Activated CD4-positive, alpha-beta T cell treated with anti-CD3 and anti-CD28 coated beads, Interleukin-10, Interleukin-2, amounts not matched to agents 100 ng/mL and 50 ng/mL, durations not matched to agents 16 hours and 8 hours (primary cell): Measurements from ENCODE around the gene MYH9.
"Not testable (repeated sequence)": the region's sequence is repeated elsewhere in the genome, so short reads cannot be mapped to it uniquely, and the experiment has no call there.

Experiments
- DNase-seq: peaks from one replicate; pipeline ENCODE4 v3.0.0-alpha.2; 2020

The MYH9 gene

GRCh38 chr22:36413022-36413775 lies 25.4 kb upstream of the MYH9 start:
- DNase-seq = no peak

DNA sequence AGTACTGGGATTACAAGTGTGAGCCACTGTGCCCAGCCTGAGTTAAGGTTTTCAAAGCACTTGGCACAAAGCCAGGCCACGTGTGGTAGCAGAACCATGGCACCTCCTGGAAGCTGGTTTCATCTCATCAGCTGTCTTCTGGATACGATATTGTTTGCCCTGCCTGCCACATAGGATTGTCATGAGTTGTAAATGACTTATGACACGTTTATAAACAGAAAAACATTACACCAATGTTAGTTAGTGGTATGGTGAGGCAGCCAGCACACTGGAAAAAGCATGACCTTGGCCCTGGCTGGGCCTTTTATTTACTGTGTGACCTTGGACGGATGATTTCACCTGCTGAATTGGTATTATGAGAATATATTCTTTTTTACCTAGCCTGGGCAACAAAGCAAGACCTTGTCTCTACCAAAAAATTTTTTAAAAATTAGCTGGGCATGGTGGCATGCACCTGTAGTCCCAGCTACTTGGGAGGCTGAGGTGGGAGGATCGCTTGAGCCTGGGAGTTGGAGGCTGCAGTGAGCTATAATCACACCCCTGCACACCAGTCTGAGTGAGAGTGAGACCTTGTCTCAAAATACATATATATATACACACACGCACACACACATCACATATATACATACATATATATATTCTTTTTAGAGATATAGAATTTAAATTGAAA lies 24.0 kb upstream of the MYH9 start:
- DNase-seq = peak; percentile 65

GRCh38 chr22:36409911-36410756 lies 22.4 kb upstream of the MYH9 start:
- peak; percentile 65 for DNase-seq

- DNase-seq = not testable (repeated sequence)
Observed at GRCh38 chr22:36409554-36409910, 21.8 kb upstream of the MYH9 start.

- DNase-seq = no peak
Observed at GRCh38 chr22:36409056-36409455, 21.3 kb upstream of the MYH9 start.

DNA sequence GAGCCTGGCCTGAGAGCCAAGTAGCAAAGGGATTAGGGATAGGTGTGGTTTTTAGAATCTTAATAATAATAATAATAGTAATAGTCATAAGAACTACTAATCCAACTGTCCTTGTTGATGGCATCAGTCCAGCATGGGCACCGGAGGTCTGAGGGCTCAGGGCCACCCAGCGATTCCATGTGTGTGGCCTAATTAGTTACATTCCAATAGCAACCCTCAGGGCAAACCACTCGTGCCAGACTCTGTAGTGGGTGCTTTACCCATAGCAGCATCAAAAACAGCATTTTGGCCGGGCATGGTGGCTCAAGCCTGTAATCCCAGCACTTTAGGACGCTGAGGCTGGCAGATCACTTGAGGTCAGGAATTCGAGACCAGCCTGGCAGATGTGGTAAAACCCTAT lies 19.0 kb upstream of the MYH9 start:
- no peak for DNase-seq

- DNase-seq = peak; percentile 92
Observed at GRCh38 chr22:36405671-36406538, 18.1 kb upstream of the MYH9 start.

- peak; percentile 85 for DNase-seq
Observed at GRCh38 chr22:36405221-36405661, 17.5 kb upstream of the MYH9 start.

DNA sequence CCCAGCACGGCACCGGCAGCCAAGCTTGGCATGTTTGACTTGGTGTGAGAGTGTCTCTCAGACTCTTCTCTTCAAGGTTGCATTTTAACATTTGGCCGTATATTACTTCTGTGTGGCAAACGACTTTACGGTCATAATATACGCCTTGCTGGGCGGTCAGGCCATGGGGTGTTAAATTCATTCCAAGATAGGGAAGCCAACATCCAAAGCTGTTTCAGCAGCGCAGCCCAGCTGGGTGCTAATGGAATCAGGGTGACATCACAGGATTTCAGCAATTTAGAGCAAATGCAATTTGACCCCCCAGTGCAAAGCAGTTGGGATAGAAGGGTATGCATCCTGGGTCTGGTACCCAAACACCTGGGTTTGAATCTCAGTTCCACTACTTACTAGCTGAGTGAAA lies 16.7 kb upstream of the MYH9 start:
- no peak for DNase-seq

GRCh38 chr22:36399472-36399778 lies 11.7 kb upstream of the MYH9 start:
- no peak for DNase-seq

GRCh38 chr22:36398601-36399471 lies 11.1 kb upstream of the MYH9 start:
- no peak for DNase-seq

DNA sequence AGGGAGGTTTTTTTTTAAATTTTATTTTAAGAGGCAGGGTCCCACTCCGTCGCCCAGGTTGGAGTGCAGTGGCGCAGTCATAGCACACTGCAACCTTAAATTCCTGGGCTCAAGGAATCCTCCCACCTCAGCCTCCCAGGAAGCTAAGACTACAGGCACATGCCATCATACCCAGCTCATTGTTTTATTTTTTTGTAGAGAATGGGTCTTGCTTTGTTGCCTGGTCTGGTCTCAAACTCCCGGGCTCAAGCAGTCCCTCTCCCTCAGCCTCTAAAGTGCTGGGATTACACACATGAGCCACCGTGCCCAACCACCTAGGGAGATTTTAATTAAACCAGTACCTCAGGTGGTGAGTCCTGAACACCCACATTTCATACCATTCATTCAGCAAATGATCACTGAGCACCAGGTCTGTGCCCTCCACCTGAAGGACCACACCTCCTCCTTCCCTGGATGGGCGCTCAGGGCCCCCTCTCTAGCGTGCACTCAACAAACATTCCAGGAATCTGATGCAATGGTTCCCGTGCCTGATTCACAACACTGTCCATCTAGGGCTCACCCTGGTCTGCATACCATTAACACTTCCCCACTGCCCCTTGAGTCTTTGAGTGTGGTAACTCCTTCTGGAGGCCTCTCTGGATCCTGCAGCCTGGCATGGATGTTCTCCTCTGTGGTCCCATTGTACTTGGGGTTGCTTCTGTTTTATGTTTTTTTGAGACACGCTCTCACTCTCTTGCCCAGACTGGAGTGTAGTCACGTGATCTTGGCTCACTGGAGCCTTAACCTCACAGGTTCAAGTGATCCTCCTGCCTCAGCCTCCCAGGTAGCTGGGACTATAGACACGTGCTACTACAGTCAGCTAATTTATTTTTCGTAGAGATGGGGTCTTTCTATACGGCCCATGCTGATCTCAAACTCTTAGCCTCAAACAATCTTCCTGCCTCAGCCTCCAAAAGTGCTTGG lies 9.6 kb upstream of the MYH9 start:
- DNase-seq = no peak

DNA sequence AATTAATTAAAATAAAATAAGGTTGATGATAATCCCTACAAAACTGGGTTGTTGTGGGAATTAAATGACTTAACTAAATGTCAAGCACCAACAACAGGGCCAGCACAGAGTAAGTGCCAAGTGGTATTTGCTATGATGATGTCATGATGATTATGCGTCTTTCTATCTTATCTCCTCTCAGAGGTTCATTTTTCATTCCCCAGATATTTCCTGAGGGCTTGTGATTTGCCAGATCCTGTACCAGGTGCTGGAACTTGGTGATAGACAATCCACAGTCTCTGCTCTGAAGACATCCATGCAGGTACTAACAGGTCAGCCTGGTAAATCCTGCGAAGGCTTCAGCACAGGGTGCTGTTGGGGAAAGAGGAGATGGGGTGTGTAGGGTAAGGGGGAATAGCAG lies 8.1 kb upstream of the MYH9 start:
- no peak for DNase-seq

- DNase-seq = no peak
Observed at GRCh38 chr22:36395055-36395849, 7.5 kb upstream of the MYH9 start.

DNA sequence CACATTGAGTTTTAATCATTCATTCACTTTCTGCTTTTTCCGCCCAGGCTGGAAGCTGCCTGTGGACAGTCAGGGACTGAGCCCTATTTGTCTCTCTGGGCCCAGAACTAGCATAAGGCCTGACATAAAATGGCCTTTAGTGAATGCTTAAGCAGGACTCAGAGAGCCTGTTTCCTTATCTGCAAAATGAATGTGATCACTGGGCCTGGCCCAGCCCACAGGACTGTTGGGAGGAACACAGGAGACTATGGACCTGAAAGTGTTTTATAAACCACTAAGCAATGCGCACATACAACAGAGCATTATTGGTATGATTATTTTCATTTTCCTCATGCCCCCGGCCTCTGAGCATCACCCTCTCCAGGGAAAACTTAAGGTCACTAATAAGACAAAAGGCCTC lies 3.9 kb upstream of the MYH9 start:
- DNase-seq = no peak

- not testable (repeated sequence) for DNase-seq
Observed at GRCh38 chr22:36389122-36389521, 1.4 kb upstream of the MYH9 start.

DNA sequence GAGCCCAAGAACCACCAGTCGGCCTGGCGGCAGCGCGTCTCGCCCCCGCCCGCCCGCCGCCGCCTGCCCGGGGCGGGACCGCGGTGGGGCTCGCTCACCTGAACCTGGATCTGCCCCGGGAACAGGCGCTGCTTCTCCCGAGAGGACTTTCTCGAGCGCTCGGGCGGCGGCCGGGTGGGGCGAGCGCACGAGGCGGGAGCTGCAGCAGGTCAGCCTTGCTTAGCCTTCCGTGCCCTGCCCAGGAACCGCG lies 133 bp downstream of the MYH9 start:
- DNase-seq = no peak

GRCh38 chr22:36386900-36387708 lies 663 bp downstream of the MYH9 start:
- DNase-seq = peak; percentile 67

GRCh38 chr22:36386351-36386899 lies 1.3 kb downstream of the MYH9 start:
- DNase-seq = peak; percentile 80
